Gastroesophageal sphincter (tissue), 4 donors: ENCODE data around the gene CD83. TPM values are rescaled to one million over a fixed set of nuclear protein-coding genes. Genes with fewer than 3 reads are reported as not detected.
A peak's percentile ranks its signal among the peaks of the same experiment; 100 is the strongest.
"Not testable (repeated sequence)": the region's sequence is repeated elsewhere in the genome, so short reads cannot be mapped to it uniquely, and the experiment has no call there.

Experiments used
- ATAC-seq: fragments of 150-250 bp; one replicate; pipeline ENCODE4 v1.9.1; 2016; ENCODE audit warnings: mild to moderate bottlenecking, moderate library complexity
- H3K27ac ChIP-seq, 4 donors: fragments of 200-600 bp; sonication (generic) in 3 of 4; 1 replicate in 3 of 4; 2 replicates in 1 of 4; pipeline ENCODE4 v1.5.1; 2016 to 2019
- H3K27me3 ChIP-seq: fragments of 200-600 bp; sonication (generic); one replicate; pipeline ENCODE4 v1.5.1; 2019
- H3K36me3 ChIP-seq, 2 donors: fragments of 200-600 bp; sonication (generic); one replicate each; pipeline ENCODE4 v1.5.1; 2019; ENCODE audit warnings: control low read depth in 1 of 2
- H3K4me1 ChIP-seq, 3 donors: fragments of 200-600 bp; sonication (generic); 1 replicate in 2 of 3; 2 replicates in 1 of 3; pipeline ENCODE4 v1.5.1; 2016 to 2019; ENCODE audit warnings: control low read depth in 2 of 3
- H3K4me3 ChIP-seq, 2 donors: fragments of 200-600 bp; sonication (generic); one replicate each; pipeline ENCODE4 v1.5.1; 2019; ENCODE audit warnings: mild to moderate bottlenecking in 1 of 2, moderate library complexity in 1 of 2
- H3K9me3 ChIP-seq, 3 donors: fragments of 200-600 bp; sonication (generic); one replicate each; pipeline ENCODE4 v1.5.1; 2017 to 2019; ENCODE audit warnings: control low read depth in 2 of 3
- EP300 ChIP-seq: sonication (generic); formaldehyde crosslinking; IDR thresholded peaks from one replicate; pipeline ENCODE4 v1.6.1; 2017; ENCODE audit warnings: antibody characterized with exemption, mild to moderate bottlenecking
- POLR2A ChIP-seq, 2 donors: fragments of 450-650 bp; IDR thresholded peaks; one replicate each; pipeline ENCODE4 v1.6.1; 2017; ENCODE audit warnings: antibody characterized with exemption in 2 of 2, mild to moderate bottlenecking in 2 of 2, moderate library complexity in 1 of 2
- POLR2AphosphoS5 ChIP-seq: sonication (generic); formaldehyde crosslinking; IDR thresholded peaks from one replicate; pipeline ENCODE4 v1.6.1; 2017; ENCODE audit warnings: antibody characterized with exemption
- WGBS, 2 donors: methylation state at CpG; one replicate each; pipeline ENCODE4 v1.1.5; 2018; ENCODE audit warnings: low coverage in 1 of 2; 5-methylcytosine and 5-hydroxymethylcytosine counted together
- total RNA-seq, 4 donors: library from RNA; depleted of rRNA; stranded (reverse); fragments of >200 nt; gene quantifications; one replicate each; pipeline ENCODE4 v1.1.0, GENCODE V29; 2016
- TF ChIP-seq, protein P1 (sequence below), 4 experiments: fragments of 200-600 bp in 2 of 4; fragments of 450-650 bp in 2 of 4; sonication (generic) in 1 of 4; IDR thresholded peaks; one replicate each; pipeline ENCODE4 v1.5.1; 2017 to 2019; ENCODE audit warnings: antibody characterized with exemption in 4 of 4, mild to moderate bottlenecking in 2 of 4, moderate library complexity in 2 of 4

Gene CD83
- total RNA-seq, 4 donors from 2014 or later = 0.31 to 4.3 (median 2.1) TPM

DNA sequence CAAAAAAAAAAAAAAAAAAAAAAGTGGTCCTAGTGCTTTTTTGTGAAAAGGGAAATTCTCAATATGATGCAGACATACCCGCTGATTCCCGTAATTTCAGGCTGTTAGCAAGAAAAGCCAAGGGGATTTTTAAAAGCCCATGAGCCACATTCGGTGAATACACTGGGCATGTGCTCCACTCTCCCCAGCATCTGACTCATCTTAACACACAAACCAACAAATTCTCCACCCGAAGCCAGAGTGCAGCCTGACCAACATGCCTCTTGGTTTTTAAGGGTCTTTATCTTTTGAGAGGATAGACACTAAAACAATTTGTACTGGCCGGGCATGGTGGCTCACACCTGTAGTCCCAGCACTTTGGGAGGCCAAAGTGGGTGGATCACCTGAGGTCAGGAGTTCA, 45.5 kb upstream of the CD83 start:
- Histone ChIP-seq H3K9me3 (no peaks in the 10 kb centered on the region), H3K27me3 (no peaks in the 10 kb centered on the region), H3K27ac (no peak overlapping the region), H3K36me3 (no peaks in the 10 kb centered on the region), H3K4me3 (no peak overlapping the region), H3K4me1 (peaks cover 0 to 8% (median 3%) of the 10 kb centered on the region in 3 donors)
- 63 to 76% methylated on average over 3 to 5 of the region's 5 CpGs for WGBS, 2 donors
- no peak for TF ChIP-seq POLR2AphosphoS5
- TF ChIP-seq, protein P1, sequence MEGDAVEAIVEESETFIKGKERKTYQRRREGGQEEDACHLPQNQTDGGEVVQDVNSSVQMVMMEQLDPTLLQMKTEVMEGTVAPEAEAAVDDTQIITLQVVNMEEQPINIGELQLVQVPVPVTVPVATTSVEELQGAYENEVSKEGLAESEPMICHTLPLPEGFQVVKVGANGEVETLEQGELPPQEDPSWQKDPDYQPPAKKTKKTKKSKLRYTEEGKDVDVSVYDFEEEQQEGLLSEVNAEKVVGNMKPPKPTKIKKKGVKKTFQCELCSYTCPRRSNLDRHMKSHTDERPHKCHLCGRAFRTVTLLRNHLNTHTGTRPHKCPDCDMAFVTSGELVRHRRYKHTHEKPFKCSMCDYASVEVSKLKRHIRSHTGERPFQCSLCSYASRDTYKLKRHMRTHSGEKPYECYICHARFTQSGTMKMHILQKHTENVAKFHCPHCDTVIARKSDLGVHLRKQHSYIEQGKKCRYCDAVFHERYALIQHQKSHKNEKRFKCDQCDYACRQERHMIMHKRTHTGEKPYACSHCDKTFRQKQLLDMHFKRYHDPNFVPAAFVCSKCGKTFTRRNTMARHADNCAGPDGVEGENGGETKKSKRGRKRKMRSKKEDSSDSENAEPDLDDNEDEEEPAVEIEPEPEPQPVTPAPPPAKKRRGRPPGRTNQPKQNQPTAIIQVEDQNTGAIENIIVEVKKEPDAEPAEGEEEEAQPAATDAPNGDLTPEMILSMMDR (IDR thresholded peaks at IDR 0.05) = no peak
- TF ChIP-seq EP300 = no peak
- TF ChIP-seq POLR2A (IDR thresholded peaks at IDR 0.05) = no peak
- no peak for ATAC-seq

DNA sequence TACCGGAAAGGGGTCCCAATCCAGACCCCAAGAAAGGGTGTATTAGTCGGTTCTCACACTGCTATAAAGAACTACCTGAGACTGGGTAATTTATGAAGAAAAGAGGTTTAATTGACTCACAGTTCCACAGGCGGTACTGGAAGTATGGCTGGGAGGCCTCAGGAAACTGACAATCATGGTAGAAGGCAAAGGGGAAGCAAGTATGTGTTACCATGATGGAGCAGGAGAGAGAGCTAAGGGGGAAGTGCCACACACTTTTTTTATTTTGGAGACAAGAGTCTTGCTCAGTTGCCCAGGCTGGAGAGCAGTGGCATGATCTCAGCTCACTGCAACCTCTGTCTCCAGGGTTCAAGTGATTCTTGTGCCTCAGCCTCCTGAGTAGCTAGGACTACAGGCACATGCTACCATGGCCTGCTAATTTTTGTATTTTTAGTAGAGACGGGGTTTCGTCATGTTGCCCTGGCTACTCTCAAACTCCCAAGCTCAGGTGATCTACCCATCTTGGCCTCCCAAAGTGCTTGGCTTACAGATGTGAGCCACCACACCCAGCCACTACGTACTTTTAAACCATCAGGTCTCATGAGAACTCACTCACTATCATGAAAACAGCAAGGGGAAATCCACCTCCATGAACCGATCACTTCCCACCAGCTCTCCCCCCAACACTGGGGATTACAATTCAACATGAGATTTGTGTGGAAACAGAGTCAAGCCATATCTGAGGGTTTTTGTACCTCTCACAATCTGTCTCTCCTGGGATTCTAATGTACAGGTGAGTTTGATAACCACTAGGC, 43.8 kb upstream of the CD83 start:
- H3K4me3 ChIP-seq, H3K9me3 ChIP-seq: not testable (repeated sequence)
- 92 to 100% methylated on average over 6 of the region's 7 CpGs for WGBS, 2 donors

DNA sequence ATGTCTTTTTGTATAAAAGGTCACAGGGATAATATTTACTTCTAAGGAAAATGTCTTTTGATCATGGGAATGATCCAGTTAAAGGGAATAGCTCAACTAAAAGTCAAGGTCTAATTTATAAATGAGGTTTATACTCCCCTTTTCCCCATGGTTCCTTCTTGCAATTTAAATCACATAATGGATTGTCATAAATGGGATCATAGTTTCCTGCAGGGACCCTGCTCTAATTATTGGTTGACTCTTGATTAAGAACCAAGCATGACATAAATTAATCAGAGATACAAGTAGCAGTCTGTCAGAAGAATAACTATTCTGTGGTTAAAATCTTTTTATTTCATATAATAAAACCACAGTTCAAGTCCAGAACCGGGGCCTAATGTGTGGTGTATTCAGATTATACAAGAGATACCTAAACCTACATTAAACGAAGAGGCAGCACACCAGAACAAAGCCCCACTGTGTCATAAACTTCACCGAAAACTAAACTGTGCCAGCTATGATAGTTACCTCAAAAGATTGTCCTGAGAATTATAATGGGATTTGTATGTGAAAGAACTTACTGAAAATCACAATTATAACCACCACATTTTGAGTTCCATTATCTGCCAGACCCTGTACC, 43.0 kb upstream of the CD83 start:
- no peak for ATAC-seq
- Histone ChIP-seq H3K4me3 (peak overlapping the region; percentile 44 to 55), H3K36me3 (no peaks in the 10 kb centered on the region), H3K27ac (peak overlapping the region; percentile 59 to 70 (median 64)), H3K27me3 (no peaks in the 10 kb centered on the region), H3K9me3 (no peaks in the 10 kb centered on the region), H3K4me1 (peaks cover 0 to 8% (median 3%) of the 10 kb centered on the region in 3 donors)
- TF ChIP-seq, protein P1 (IDR thresholded peaks at IDR 0.05) = no peak
- no peak for TF ChIP-seq POLR2AphosphoS5
- no peak for TF ChIP-seq EP300
- TF ChIP-seq POLR2A (IDR thresholded peaks at IDR 0.05) = no peak
- 48 to 54% methylated on average over 3 of the region's 3 CpGs for WGBS, 2 donors

More for the DNA sequence above, 43.8 kb upstream of the CD83 start:
- H3K36me3 ChIP-seq, H3K27ac ChIP-seq, ATAC-seq, H3K4me1 ChIP-seq, H3K27me3 ChIP-seq: not testable (repeated sequence)

DNA sequence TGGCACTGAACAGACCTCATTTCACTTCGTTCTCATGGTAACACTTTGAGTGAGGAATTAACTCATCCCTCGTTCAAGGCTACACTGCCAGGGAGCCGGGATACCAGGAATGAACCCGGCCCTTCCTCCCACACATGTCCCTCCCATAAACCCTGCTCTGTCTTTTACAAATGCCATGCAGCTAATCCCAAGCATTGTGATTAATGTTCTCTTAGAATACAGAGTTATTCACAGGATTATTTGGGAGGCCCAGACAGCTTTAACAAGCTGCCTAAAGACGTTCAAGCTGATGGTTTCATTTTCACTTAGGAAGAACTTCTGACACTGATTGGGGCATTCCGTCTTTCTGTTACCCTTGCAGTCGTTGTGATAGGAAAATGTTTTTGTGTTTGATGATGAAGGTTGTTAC, 42.5 kb upstream of the CD83 start:
- peak overlapping the region; percentile 44 to 55 for H3K4me3 ChIP-seq
- H3K36me3 ChIP-seq = no peaks in the 10 kb centered on the region
- H3K27ac ChIP-seq = peak overlapping the region; percentile 59 to 70 (median 64)
- peaks cover 0 to 8% (median 3%) of the 10 kb centered on the region in 3 donors for H3K4me1 ChIP-seq
- 0 to 4% methylated on average over 6 to 7 of the region's 7 CpGs for WGBS, 2 donors
- H3K9me3 ChIP-seq = no peaks in the 10 kb centered on the region
- no peak for ATAC-seq
- TF ChIP-seq, protein P1 (IDR thresholded peaks at IDR 0.05) = no peak
- H3K27me3 ChIP-seq = no peaks in the 10 kb centered on the region

DNA sequence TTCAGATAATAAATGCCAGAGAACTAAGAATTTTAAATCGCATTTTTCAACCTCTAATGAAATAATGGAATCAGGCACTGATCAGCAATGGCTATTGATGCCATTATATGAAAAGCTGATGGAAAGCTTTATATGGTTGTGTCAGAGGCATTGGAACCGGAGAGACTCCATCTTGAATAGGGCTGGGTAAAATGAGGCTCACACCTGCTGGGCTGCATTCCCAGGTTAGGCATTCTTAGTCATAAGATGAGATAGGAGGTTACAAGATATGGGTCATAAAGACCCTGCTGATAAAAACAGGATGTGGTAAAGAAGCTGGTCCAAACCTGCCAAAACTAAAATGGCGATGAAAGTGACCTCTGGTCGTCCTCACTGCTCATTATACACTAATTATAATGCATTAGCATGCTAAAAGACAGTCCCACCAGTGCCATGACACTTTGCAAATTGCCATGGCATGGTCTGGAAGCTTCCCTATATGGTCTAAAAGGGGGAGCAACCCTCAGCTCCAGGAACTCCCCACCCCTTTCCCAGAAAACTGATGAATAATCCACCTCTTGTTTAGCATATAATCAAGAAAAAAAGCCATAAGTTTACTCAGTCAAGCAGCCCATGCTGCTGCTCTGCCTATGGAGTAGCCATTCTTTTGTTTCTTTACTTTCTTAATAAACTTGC, 40.2 kb upstream of the CD83 start:
- peaks cover 0 to 8% (median 3%) of the 10 kb centered on the region in 3 donors for H3K4me1 ChIP-seq
- no peak overlapping the region for H3K4me3 ChIP-seq
- no peak for TF ChIP-seq EP300
- TF ChIP-seq, protein P1 (IDR thresholded peaks at IDR 0.05) = no peak
- TF ChIP-seq POLR2A (IDR thresholded peaks at IDR 0.05) = no peak
- TF ChIP-seq POLR2AphosphoS5 = no peak
- H3K36me3 ChIP-seq = no peaks in the 10 kb centered on the region
- ATAC-seq = no peak
- no peaks in the 10 kb centered on the region for H3K9me3 ChIP-seq
- WGBS, 2 donors = 90 to 98% methylated on average over 3 to 4 of the region's 4 CpGs
- H3K27ac ChIP-seq = no peak overlapping the region
- H3K27me3 ChIP-seq = no peaks in the 10 kb centered on the region
